H1 (cell line): ENCODE data around the gene L3MBTL3.

Source experiments
- CEBPB ChIP-seq: IDR thresholded peaks from 2 replicates; pipeline ENCODE4 v1.6.1; 2012; ENCODE audit warnings: low read depth, low read length
- CTCF ChIP-seq, 3 experiments: IDR thresholded peaks; 1 replicate in 2 of 3; 2 replicates in 1 of 3; pipeline versions ENCODE4 v1.5.1 to v1.6.1; 2011; ENCODE audit warnings: low read length in 3 of 3, mild to moderate bottlenecking in 3 of 3, inconsistent platforms in 2 of 3, low read depth in 1 of 3, moderate library complexity in 1 of 3; ENCODE audit not compliant: insufficient read depth in 1 of 3; ENCODE audit errors: control extremely low read depth in 1 of 3
- EZH2 ChIP-seq: fragments of 200-600 bp; sonication (generic); IDR thresholded peaks from 2 replicates; pipeline ENCODE4 v1.7.1; 2012; ENCODE audit warnings: low read depth, mild to moderate bottlenecking, moderate library complexity, low read length, inconsistent platforms; ENCODE audit not compliant: severe bottlenecking
- GTF2F1 ChIP-seq: IDR thresholded peaks from 2 replicates; pipeline ENCODE4 v1.6.1; 2012; ENCODE audit warnings: low read depth, low read length, improper control_type of control experiment, borderline replicate concordance
- POLR2A ChIP-seq, 2 experiments: IDR thresholded peaks; 1 replicate in 1 of 2; 2 replicates in 1 of 2; pipeline ENCODE4 v1.6.1; 2011; ENCODE audit warnings: low read depth in 2 of 2, low read length in 2 of 2, mild to moderate bottlenecking in 2 of 2; ENCODE audit errors: control extremely low read depth in 1 of 2
- YY1 ChIP-seq: IDR thresholded peaks from 2 replicates; pipeline ENCODE4 v1.6.1; 2011; ENCODE audit warnings: low read depth, mild to moderate bottlenecking, low read length

GRCh38 chr6:130063806-130064205, 45.4 kb downstream of the L3MBTL3 start:
- no peak for TF ChIP-seq EZH2
- no peak for TF ChIP-seq GTF2F1
- no peak for TF ChIP-seq YY1
- TF ChIP-seq CEBPB = no peak
- TF ChIP-seq POLR2A (IDR thresholded peaks at IDR 0.05; ENCODE audit: control extremely low read depth in 1 of 2, low read depth in 2 of 2, low read length in 2 of 2) = no peak
- no peak for TF ChIP-seq CTCF (IDR thresholded peaks at IDR 0.05; ENCODE audit: control extremely low read depth in 1 of 3, insufficient read depth in 1 of 3, low read depth in 1 of 3, low read length in 3 of 3)
